Panc1 (cell line): ENCODE data around the gene RGS3. TPM values are rescaled to one million over a fixed set of nuclear protein-coding genes. Genes with fewer than 3 reads are reported as not detected.

ENCODE experiments used
- ATAC-seq: fragments of 200-7000 bp; cut with Tn5 transposase; 2 replicates; pipeline ENCODE4 v1.9.1; 2020; ENCODE audit warnings: mild to moderate bottlenecking, moderate library complexity
- BruUV-seq: library from RNA; stranded (reverse); fragments of 400-500 nt; replicated peaks from 2 replicates; lab custom pipeline; 2021; lab: Mats Ljungman, UMichigan
- CTCF ChIA-PET: fragments of 300-600 bp; sonication (Branson Sonifier 250); formaldehyde crosslinking; loops from one replicate; lab custom pipeline; 2022; ENCODE audit warnings: antibody characterized with exemption; lab: Charles Lee
- POLR2A ChIA-PET: fragments of 300-600 bp; sonication (Branson Sonifier 250); formaldehyde crosslinking; loops from one replicate; lab custom pipeline; 2022; ENCODE audit warnings: antibody characterized with exemption; lab: Charles Lee
- DNase-seq: peaks from one replicate; pipeline ENCODE4 v3.0.0-alpha.2; 2010; ENCODE audit warnings: low read depth, low spot score
- H3K27ac ChIP-seq: 2 replicates; pipeline ENCODE4 v1.5.1; 2011; ENCODE audit warnings: mild to moderate bottlenecking, low read length, inconsistent platforms
- H3K27me3 ChIP-seq: fragments of 200-500 bp; sonication (Bioruptor generic); 2 replicates; pipeline ENCODE4 v1.6.0; 2014; ENCODE audit warnings: low read length, inconsistent platforms; ENCODE audit not compliant: control insufficient read depth, insufficient read depth
- H3K36me3 ChIP-seq: fragments of 200-500 bp; sonication (Bioruptor generic); 2 replicates; pipeline ENCODE4 v1.5.1; 2014; ENCODE audit warnings: inconsistent platforms, mild to moderate bottlenecking, low read length, moderate library complexity; ENCODE audit not compliant: control insufficient read depth, insufficient read depth
- H3K4me1 ChIP-seq: 2 replicates; pipeline ENCODE4 v1.5.1; 2011; ENCODE audit warnings: inconsistent platforms, mild to moderate bottlenecking, low read length, moderate library complexity; ENCODE audit not compliant: control insufficient read depth, insufficient read depth
- H3K4me3 ChIP-seq, 2 experiments: 2 replicates each; pipeline ENCODE4 v1.5.1; 2011 to 2012; ENCODE audit warnings: low read depth in 2 of 2, low read length in 2 of 2, mild to moderate bottlenecking in 2 of 2, inconsistent platforms in 1 of 2, moderate library complexity in 1 of 2
- H3K9me3 ChIP-seq: fragments of 200-500 bp; sonication (Bioruptor generic); 2 replicates; pipeline ENCODE4 v1.5.1; 2014; ENCODE audit warnings: low read depth, mild to moderate bottlenecking, inconsistent platforms, low read length, moderate library complexity; ENCODE audit not compliant: control insufficient read depth, insufficient read depth
- POLR2AphosphoS5 ChIP-seq: IDR thresholded peaks from 2 replicates; pipeline ENCODE4 v1.6.1; 2012; ENCODE audit warnings: mild to moderate bottlenecking, low read depth, low read length, moderate library complexity
- SIN3A ChIP-seq: IDR thresholded peaks from 2 replicates; pipeline ENCODE4 v1.6.1; 2012; ENCODE audit warnings: low read depth, mild to moderate bottlenecking, low read length, moderate library complexity, borderline replicate concordance; ENCODE audit not compliant: insufficient read depth
- TCF7L2 ChIP-seq: IDR thresholded peaks from 2 replicates; pipeline ENCODE4 v1.6.1; 2011; ENCODE audit warnings: mild to moderate bottlenecking, low read depth, low read length, inconsistent platforms
- in situ Hi-C: cut with HindIII; loops from 2 replicates; pipeline ENCODE4 v1.10.0; 2016; ENCODE audit warnings: low sequenced_read_pairs, low pct_unique_long_range_greater_than_20kb
- intact Hi-C: fragments of 100-400 bp; cut with micrococcal nuclease; formaldehyde crosslinking; loops from one replicate; pipeline ENCODE4 v1.10.0; 2022; ENCODE audit not compliant: unreplicated experiment
- total RNA-seq: library from RNA; stranded (reverse); gene quantifications from one replicate; pipeline ENCODE4 v1.2.1, GENCODE V29; 2021; ENCODE audit not compliant: unreplicated experiment
- TF ChIP-seq, protein P1 (sequence below), 2 experiments: IDR thresholded peaks; 2 replicates each; pipeline ENCODE4 v1.6.1; 2011 to 2012; ENCODE audit warnings: low read depth in 2 of 2, control low read depth in 1 of 2, low read length in 1 of 2, mild to moderate bottlenecking in 1 of 2, moderate library complexity in 1 of 2; ENCODE audit not compliant: insufficient read depth in 1 of 2
- TF ChIP-seq, protein P2 (sequence below): fragments of 450-650 bp; IDR thresholded peaks from 2 replicates; pipeline ENCODE4 v1.5.1; 2017; ENCODE audit warnings: mild to moderate bottlenecking

The RGS3 gene
- total RNA-seq, 1 experiment from 2014 or later = 15.1 TPM

DNA sequence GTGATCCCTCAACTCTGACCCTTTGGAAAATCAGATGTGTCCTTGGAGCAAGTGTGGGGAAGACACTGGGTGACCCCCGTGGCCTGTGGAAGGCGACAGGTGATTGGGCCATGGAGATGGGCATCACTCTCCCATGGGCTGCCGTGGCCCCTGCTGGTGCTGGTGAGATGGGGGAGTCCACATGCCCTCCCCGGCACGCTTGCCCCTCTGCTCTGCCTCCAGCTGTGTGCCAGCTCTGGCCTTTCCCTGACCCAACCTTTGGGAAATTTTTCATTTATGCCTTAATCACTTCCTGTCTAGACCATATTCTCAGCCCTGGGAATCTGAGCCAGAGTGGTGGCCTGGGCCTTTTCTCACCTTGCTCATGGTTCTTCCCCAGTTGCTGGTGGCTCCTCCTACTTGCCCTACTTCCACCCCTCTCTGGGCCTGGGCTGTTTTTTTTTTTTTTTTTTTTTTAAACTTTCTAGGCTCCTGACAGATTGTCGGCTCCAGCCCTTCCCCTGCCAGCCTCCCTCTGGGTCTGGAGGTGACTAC is 56.6 kb downstream of the RGS3 start:
- in situ Hi-C loops (no loop called here), intact Hi-C loops (no loop called here)
- Histone ChIP-seq H3K27me3 (no peaks in the 10 kb centered on the region), H3K27ac (no peak overlapping the region), H3K4me3 (no peak overlapping the region), H3K9me3 (no peaks in the 10 kb centered on the region), H3K36me3 (no peaks in the 10 kb centered on the region), H3K4me1 (no peaks in the 10 kb centered on the region)
- BruUV-seq = no TSS peak
- TF ChIP-seq, protein P1, sequence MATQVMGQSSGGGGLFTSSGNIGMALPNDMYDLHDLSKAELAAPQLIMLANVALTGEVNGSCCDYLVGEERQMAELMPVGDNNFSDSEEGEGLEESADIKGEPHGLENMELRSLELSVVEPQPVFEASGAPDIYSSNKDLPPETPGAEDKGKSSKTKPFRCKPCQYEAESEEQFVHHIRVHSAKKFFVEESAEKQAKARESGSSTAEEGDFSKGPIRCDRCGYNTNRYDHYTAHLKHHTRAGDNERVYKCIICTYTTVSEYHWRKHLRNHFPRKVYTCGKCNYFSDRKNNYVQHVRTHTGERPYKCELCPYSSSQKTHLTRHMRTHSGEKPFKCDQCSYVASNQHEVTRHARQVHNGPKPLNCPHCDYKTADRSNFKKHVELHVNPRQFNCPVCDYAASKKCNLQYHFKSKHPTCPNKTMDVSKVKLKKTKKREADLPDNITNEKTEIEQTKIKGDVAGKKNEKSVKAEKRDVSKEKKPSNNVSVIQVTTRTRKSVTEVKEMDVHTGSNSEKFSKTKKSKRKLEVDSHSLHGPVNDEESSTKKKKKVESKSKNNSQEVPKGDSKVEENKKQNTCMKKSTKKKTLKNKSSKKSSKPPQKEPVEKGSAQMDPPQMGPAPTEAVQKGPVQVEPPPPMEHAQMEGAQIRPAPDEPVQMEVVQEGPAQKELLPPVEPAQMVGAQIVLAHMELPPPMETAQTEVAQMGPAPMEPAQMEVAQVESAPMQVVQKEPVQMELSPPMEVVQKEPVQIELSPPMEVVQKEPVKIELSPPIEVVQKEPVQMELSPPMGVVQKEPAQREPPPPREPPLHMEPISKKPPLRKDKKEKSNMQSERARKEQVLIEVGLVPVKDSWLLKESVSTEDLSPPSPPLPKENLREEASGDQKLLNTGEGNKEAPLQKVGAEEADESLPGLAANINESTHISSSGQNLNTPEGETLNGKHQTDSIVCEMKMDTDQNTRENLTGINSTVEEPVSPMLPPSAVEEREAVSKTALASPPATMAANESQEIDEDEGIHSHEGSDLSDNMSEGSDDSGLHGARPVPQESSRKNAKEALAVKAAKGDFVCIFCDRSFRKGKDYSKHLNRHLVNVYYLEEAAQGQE (IDR thresholded peaks at IDR 0.05; ENCODE audit: insufficient read depth in 1 of 2, low read depth in 2 of 2, low read length in 1 of 2) = no peak
- TF ChIP-seq POLR2AphosphoS5 (no peak), SIN3A (no peak), TCF7L2 (no peak)
- TF ChIP-seq, protein P2, sequence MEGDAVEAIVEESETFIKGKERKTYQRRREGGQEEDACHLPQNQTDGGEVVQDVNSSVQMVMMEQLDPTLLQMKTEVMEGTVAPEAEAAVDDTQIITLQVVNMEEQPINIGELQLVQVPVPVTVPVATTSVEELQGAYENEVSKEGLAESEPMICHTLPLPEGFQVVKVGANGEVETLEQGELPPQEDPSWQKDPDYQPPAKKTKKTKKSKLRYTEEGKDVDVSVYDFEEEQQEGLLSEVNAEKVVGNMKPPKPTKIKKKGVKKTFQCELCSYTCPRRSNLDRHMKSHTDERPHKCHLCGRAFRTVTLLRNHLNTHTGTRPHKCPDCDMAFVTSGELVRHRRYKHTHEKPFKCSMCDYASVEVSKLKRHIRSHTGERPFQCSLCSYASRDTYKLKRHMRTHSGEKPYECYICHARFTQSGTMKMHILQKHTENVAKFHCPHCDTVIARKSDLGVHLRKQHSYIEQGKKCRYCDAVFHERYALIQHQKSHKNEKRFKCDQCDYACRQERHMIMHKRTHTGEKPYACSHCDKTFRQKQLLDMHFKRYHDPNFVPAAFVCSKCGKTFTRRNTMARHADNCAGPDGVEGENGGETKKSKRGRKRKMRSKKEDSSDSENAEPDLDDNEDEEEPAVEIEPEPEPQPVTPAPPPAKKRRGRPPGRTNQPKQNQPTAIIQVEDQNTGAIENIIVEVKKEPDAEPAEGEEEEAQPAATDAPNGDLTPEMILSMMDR = no peak
- ChIA-PET CTCF (no interaction called here), POLR2A (interaction anchor here (0.6 kb wide), 1 partner anchor 40 kb away, joined by 7 read pairs; no protein-coding TSS in a partner anchor)
- no peak for ATAC-seq
- DNase-seq = no peak

DNA sequence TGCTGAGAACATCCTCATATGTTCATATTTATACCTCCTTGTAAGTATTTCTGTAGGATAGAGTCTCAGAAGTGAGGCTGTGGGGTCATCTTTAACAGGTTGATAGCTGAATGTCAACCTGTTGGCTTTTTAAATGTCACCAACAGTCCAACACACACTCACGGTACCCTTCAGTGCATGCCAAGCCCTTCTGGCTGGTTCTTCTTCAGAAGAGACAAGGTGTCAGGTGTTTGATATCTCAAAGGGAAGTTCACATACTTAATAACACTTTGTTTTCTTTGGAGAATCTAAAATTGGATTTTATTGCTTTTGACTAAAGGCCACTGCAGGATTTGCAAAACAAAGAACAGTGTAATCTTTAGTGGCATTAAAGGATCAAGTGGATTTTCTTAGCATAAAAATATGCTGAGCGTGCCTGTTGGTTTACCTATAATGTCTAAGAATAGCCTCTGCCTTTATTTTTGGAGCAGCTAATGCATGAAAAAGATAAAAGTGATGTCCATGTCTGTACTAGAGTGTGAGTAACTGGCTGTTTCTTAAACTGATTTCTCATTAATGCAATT is 58.2 kb downstream of the RGS3 start:
- POLR2A ChIA-PET = interaction anchor here (0.6 kb wide), 1 partner anchor 30 kb away, joined by 4 read pairs; no protein-coding TSS in a partner anchor
- intact Hi-C loops = no loop called here
- no peak overlapping the region for H3K27ac ChIP-seq

More for the DNA sequence above, 58.2 kb downstream of the RGS3 start:
- H3K36me3 ChIP-seq = no peaks in the 10 kb centered on the region
- CTCF ChIA-PET = no interaction called here
- TF ChIP-seq SIN3A (no peak), POLR2AphosphoS5 (no peak), TCF7L2 (no peak)
- TF ChIP-seq, protein P2 = no peak
- TF ChIP-seq, protein P1 (IDR thresholded peaks at IDR 0.05; ENCODE audit: insufficient read depth in 1 of 2, low read depth in 2 of 2, low read length in 1 of 2) = no peak
- DNase-seq = no peak
- no peak overlapping the region for H3K4me3 ChIP-seq
- H3K27me3 ChIP-seq = no peaks in the 10 kb centered on the region
- H3K9me3 ChIP-seq = no peaks in the 10 kb centered on the region
- no peaks in the 10 kb centered on the region for H3K4me1 ChIP-seq
- BruUV-seq = no TSS peak
- ATAC-seq = no peak
- in situ Hi-C loops = no loop called here
